GM18511 (cell line): ENCODE measurements around the gene GRIP2.

ENCODE experiments used
- ATAC-seq: cut with Tn5 transposase; IDR thresholded peaks from one replicate; pipeline ENCODE4 v1.9.1; 2021; ENCODE audit warnings: mild to moderate bottlenecking, moderate library complexity; ENCODE audit not compliant: unreplicated experiment

The GRIP2 gene

DNA sequence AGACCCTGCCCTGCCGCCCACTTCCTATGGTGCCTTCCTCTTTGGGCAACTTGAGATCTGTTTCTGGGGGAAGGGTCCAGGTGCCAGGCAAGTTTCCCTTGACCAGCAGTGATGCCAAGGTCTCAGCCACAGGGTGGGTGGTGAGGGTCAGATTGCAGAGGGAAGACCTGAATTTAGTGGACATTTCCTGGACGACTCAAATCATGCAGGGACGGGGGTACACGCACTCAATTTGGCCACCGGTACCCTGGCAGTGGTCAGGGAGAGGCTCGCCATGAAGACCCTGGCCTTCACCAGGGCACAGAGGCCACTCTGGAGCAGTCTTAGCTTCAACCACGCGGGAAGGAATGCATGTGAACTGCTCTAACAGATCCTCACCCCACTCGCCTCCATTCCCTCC, 1.5 kb upstream of the GRIP2 start:
- no peak for ATAC-seq

DNA sequence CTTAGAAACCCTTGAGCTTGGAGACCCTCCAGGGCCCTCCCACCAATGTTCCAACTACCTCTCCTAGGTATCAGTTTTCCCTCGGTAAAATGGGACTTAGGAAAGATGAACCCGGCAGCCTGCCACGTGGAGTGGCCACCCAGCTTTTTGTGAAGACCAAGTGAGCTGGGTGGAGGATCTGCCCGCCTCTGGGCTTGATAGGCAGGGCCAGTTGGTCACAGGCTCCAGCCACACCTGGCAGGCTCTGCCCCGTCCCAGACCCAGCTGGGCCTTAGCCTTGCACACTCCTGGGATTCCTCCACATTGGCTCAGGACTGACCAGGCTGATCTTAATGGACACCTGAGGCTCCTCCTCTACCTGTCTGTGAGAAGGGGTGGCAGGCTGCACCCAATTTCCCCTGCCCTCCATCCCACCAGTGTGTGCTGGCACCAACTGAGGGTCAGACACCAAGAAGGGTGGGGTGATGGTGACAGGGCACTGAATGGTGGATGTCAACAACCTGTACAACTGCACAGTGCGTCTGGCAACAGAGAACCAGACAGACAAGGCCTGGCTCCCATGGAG, 761 bp upstream of the GRIP2 start:
- no peak for ATAC-seq

GRCh38 chr3:14539384-14539741, 779 bp downstream of the GRIP2 start:
- no peak for ATAC-seq

- no peak for ATAC-seq
These were observed 1.6 kb downstream of the GRIP2 start for GRCh38 chr3:14538451-14539088.

DNA sequence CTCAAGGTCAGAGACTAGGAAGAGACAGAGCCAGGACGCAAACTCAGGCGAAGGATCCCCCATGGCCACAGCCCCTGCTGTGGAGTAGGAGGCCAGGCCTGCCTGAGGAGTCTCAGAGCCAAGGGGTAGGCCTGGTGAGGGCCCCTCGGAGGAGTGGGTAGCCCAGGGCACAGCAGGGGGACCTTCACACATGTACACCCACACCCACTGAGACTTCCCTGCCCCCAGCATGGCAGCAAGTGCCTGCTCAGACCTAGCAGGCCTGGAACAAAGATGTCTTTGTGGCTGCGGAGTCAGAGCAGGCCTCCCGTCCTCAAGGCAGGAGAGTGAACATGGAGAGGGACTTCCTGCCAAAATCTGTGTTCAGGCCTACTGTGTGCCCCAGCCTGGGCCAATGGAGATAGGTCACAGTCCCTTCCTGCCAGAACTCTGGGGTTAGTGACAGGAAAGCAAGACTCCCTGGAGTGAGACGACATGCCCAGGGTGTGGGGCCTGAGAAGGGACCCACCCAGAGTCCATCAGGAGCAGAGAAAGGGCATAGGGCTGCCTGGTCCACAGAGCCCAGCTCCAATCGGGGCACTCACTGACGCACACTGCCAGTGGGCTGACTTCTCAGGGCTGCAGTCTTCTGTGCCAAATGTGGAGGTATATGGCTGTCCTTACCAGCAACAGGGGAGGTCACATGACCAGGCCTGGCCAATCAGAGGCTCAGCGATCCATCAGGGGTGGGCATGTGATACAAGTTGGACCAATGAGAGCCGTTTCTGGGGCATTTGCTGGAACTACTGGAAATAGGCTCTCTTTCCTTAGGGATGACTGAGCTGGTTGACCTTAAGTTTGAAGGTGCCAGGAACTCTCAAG, 2.3 kb downstream of the GRIP2 start:
- no peak for ATAC-seq

GRCh38 chr3:14536837-14537589, 3.1 kb downstream of the GRIP2 start:
- no peak for ATAC-seq

GRCh38 chr3:14536055-14536815, 3.9 kb downstream of the GRIP2 start:
- ATAC-seq = no peak

DNA sequence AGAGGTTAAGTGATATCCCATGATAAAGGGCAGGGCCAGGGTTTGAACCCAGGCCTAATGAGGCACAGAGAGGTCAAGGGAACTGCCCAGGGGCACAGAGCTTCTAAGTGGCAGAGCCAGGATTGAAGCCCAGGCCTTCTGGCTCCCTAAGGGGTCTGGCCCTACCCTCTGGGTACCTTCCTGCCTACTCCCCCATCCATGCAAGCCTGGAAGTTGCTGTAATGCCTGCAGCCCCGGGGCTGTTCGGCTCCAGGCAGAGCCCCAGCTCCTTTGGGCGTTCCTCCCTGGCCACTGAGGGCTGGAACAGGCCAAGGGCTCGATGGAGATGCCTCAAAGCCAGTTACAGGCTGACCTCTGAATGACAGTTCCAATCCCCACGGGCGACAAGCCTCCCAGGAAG, 4.5 kb downstream of the GRIP2 start:
- ATAC-seq = no peak

DNA sequence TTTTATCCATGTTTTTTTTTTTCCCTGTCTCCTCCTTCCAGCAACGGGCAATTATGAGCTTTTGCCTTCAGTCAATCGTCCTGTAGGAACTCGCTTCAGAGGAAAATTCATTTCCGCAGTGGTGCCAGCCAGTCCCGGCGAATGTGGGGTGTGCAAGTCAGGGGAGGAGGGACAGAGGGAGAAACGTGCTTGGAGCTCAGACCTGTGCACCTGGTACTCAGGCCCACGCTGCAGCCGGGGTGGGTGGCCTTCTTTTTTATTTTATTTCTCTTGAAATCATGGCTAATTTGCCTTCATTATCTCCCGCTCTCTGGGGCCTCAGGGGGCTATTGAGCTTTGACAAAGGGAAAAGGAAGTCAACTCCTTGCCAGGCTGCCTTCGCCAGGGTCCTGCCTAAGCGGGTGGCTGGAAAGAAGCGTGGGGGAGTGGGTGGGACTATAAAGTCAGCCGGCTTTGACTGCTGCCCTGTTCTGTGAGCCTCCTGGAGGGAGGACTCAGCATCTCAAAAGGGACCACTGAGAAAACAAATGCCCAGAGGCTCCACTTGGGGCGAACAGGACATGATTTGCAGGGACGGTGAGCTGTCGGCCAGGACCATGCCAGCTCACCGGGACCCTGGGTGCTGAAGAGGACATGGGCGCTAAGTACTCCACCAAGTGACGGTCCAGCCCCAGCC, 5.5 kb downstream of the GRIP2 start:
- no peak for ATAC-seq

- ATAC-seq = no peak
These were observed 6.6 kb downstream of the GRIP2 start for GRCh38 chr3:14533457-14533958.

GRCh38 chr3:14532691-14533456, 7.3 kb downstream of the GRIP2 start:
- no peak for ATAC-seq

DNA sequence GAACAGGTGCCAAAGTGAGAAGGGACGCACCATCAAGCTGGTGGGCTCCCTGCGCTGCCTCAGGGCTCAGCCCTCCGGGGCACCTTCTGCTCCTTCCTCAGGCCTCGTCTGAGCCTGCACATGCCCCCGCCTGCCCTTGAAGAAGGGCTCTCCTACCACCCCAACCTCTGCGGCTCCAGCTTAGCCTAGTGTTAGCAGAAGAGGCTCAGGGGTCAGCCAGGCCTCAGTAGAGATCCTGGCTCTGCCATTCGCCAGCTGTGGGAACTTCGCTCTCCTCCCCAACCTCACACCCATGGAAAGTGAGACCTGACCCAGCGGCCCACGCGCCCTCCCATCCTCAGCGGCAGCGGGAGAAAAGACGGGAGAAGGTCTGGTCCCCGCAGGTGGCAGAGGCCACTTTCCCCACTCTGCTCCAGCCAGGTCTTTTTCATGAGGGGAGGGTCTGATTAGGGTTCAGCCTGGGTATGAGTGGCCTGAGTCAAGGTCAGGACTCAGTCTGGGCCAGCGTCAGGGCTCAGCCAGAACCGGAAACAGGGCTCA, 8.2 kb downstream of the GRIP2 start:
- no peak for ATAC-seq

- ATAC-seq = no peak
These were observed 12.1 kb downstream of the GRIP2 start for GRCh38 chr3:14528081-14528480.

DNA sequence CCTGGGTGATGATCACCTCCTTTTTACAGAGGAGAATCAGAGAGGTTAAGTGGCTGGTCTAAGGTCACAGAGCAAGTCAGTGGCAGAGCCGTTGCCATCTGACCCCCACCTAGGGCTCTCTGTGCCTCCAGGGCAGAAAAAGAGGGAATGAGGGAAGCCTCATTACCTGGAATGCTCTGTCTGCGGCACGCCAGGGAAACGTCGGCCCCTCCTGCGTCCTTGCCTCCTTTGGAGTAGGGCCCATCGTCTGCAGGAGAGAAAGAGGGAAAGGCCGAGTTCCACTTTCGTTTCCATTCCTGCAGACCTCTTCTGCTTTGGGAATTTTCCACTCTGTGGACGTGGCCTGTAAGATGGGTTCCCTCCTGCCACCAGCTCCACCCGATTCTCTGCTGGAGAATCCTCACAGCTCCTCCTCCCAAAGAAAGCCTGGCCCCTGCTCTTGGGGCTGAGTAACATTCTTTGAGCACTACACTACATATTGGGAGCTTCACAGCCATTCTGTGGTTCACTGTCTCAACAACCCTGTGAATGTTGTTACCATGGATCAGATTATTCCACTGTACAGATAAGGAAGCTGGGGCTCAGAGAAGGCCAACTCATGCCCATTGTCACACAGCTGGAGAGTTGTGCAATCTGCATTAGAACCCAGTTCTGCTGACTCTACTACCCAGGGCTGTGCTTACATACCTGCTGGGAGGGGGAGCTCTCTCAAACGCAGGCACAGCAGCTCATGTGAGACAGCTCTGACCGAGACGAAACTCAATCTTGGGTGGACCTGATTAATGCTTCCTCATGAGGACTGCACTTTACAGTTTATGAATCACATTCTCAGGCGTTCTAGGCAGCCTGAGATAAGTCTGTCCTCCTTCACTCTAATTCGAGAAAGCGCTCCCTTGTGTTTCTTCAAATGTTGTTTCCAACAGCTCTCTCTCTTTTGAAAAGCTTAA, 14.2 kb downstream of the GRIP2 start:
- no peak for ATAC-seq

DNA sequence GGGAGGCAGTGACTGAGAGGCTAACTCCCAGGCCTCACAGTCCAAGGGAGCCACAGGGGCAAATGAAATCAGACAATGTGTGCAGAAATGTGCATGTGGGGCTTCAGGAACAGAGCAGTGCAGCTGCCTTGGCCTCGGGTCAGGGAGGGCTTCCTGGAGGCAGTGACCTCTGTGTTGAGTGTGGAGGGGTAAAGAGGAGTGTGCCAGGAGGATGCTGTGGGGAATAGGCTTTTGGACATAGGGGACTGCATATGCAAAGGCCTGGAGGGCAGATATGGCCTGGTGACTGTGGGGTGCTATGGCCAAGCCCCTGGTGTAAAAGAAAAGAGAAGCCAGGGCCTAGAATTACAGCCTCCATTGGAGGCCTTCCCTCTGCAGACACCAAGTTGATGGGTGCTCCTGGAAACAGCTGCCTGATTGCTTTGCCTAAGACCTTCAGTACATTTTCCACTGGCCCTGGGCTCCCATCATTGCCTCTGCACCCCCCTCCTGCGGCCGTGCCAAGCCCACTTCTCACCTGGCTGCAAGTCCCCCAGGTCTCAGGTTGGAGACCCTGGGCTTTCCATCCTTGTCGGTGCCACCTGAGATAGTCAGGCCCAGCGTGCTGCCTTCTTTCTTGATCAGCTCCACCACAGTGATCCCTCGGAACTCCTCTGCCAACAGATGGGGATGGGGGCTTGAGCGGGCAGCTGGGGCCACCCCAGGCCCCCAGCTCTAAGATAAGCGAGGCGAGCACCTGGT, 15.1 kb downstream of the GRIP2 start:
- no peak for ATAC-seq

DNA sequence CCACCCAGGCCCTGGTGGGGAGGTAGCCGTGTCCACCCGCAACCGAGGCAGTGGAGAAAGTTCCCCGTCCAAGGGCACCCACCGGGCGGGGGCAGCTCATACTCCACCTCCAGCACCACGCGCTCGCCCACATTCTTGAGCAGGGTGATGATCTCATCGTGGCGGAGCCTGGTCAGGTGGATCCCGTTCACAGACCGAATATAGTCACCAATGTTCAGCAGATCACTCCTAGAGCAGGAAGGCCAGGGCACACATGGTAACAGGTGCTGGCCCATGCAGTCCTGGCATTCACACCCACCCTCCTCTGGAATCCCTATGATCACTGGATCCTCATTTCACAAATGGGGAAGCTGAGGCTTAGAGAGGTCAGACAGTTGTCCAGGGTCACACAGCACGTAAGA, 15.8 kb downstream of the GRIP2 start:
- no peak for ATAC-seq

DNA sequence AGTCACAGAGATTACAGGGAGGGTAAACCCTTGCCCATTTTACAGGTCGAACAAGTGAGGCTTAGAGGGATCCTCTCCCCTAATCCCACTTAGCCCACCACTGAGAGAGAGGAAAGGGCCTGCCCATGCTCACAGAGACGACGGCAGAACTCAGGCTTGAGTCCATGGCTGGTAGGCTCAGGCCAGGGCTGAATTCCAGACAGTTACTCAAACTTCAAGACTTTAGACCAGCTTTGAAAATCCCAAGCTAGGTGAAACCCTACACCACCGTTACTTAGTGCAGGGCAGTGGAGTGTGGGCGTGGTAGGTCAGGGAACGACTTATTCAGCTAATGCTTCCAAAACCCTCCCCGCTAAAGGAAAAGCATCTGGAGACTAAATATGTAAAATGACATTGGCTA, 16.4 kb downstream of the GRIP2 start:
- ATAC-seq = no peak
